OCI-LY7 (cell line): ENCODE measurements around the gene SUMF2.
A peak's percentile ranks its signal among the peaks of the same experiment; 100 is the strongest.

Experiments
- EZH2phosphoT487 ChIP-seq: fragments of 200-600 bp; sonication (generic); IDR thresholded peaks from 2 replicates; pipeline ENCODE4 v1.6.1; 2018; ENCODE audit warnings: low read depth, borderline replicate concordance, mild to moderate bottlenecking, mixed run types, antibody characterized with exemption, low read length, moderate library complexity, mixed read lengths
- TF ChIP-seq, protein P1 (sequence below): fragments of 200-600 bp; sonication (generic); conservative IDR thresholded peaks from 2 replicates; pipeline ENCODE4 v1.5.1; 2014; ENCODE audit warnings: mild to moderate bottlenecking, antibody characterized with exemption, low read length, moderate library complexity, mixed read lengths

DNA sequence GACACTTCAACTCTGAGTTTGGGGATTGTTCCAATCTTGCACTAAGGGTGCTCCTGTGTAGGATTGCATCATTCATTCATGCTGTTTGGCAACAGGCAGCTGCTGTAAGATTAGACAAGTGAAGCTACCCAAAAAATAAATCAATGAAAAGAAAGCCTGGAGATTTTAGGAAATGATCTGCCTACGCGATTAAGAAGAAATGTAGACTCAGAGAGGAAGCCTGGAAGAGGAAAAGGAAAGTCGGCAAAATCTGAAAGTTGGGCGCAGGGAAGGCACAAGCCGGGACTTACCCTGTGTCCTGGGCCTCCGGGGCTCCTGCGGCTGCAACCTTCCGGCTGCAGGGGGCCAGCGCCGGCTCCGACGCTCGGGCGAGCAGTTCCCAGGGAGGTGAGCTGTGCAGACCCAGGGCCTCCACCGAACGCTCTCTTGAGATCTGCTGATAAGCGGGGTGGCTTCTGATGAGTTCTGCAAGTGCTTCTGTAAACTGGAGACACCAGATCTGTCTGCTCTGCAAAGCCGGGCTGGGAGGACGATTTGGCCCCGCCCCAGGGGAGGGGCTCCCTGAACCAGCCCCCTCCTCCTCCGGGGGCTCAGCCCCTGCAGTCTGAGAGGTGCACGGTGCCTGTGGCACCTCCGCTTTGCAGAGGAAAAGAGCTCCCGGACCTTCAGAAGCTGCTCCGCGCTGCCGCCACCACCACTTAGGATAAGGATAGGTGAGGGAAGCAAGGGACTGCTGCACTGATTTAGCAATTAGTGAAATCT lies 30.2 kb upstream of the SUMF2 start:
- TF ChIP-seq, protein P1, sequence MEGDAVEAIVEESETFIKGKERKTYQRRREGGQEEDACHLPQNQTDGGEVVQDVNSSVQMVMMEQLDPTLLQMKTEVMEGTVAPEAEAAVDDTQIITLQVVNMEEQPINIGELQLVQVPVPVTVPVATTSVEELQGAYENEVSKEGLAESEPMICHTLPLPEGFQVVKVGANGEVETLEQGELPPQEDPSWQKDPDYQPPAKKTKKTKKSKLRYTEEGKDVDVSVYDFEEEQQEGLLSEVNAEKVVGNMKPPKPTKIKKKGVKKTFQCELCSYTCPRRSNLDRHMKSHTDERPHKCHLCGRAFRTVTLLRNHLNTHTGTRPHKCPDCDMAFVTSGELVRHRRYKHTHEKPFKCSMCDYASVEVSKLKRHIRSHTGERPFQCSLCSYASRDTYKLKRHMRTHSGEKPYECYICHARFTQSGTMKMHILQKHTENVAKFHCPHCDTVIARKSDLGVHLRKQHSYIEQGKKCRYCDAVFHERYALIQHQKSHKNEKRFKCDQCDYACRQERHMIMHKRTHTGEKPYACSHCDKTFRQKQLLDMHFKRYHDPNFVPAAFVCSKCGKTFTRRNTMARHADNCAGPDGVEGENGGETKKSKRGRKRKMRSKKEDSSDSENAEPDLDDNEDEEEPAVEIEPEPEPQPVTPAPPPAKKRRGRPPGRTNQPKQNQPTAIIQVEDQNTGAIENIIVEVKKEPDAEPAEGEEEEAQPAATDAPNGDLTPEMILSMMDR: peak; percentile 51
- no peak for TF ChIP-seq EZH2phosphoT487
